Measurements from ENCODE around the gene CASKIN2.

CASKIN2 gene

DNA sequence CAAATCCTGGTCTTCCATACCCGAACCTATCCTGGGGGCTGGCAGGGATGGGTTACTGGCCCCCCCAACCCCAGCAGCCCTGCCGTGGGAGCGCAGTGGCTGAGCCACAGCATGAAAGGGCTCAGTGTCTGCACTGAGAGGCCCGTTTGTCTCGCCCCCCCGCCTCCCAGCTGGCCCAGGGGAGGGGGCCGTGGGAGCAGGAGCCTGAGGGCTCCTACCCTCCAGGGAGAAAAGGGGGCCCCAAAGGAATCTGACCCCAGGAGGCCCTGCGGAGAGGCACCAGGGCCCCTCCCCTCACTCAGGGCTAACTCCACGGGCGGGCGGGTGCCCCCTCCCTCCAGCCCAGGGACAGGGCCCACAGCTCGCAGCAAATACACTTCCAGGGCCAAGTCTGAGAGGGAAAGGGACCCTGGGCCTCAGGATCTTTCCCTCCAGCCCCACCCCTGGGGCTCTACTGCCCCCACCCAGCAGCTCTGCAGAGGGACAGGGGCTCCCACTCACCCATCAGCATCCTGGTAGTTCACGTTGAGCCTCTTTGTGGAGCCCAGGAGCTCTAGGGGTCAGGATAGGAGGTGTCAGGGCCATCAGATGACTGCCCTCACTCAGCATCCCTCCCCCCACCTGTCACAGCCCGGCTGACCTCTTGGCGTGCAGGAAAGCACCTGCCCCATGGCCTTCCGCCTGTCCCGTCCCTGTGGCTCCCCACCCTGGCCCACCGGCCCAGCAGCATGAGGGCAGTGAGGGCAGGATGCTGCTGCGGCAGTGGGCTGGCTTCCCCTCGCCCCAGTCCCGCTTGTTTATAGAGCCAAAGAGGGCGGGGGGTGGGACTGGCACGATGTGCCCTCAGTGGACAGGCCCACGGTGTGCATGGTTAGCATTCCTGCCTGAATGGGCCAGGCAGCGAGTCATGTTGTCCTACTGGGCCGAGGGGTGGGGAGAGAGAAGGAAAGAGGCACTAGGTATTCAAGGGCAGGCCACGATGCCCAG lies 7.3 kb downstream of the CASKIN2 start:
- no peak for DNase-seq (ENCODE audit: low read depth in 2 of 3, low spot score in 2 of 3)

- DNase-seq (ENCODE audit: low read depth in 2 of 3, low spot score in 2 of 3): no peak
Observed at GRCh38 chr17:75506888-75507287, 8.4 kb downstream of the CASKIN2 start.

- no peak for DNase-seq (ENCODE audit: low read depth in 2 of 3, low spot score in 2 of 3)
Observed at GRCh38 chr17:75506134-75506533, 9.2 kb downstream of the CASKIN2 start.

- no peak for DNase-seq (ENCODE audit: low read depth in 2 of 3, low spot score in 2 of 3)
Observed at GRCh38 chr17:75505640-75506039, 9.7 kb downstream of the CASKIN2 start.

DNA sequence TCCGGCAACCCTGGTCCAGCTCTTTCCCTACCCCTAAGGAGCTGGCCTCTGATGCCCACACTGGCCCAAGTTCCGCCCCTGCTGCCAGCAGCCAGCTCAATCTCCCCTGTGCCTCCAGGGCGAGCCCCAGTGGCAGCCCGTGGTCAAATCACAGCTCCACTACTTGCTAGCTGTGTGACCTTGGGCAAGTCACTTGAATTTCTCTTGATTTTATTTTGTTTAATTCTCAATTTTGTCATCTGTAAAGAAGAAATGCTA lies 10.3 kb downstream of the CASKIN2 start:
- no peak for DNase-seq (ENCODE audit: low read depth in 2 of 3, low spot score in 2 of 3)

GRCh38 chr17:75504347-75505151 lies 10.8 kb downstream of the CASKIN2 start:
- no peak for DNase-seq (ENCODE audit: low read depth in 2 of 3, low spot score in 2 of 3)

DNA sequence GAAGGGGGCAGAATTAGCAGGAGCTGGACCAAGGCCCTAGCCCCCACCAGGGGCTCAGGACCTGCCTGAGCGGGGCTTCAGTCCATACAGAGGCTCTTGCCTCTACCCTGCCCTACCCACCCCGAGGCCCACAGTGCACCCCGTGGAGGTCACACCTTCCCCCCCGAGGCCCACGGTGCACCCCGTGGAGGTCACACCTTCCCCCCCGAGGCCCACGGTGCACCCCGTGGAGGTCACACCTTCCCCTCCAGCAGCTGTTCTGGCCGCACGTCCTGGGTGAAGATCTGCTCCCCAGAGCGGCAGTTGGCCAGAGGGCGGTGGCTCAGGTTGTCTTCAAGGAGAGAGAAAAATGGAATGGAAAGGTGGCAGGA lies 11.4 kb downstream of the CASKIN2 start:
- DNase-seq (ENCODE audit: low read depth in 2 of 3, low spot score in 2 of 3): no peak

DNA sequence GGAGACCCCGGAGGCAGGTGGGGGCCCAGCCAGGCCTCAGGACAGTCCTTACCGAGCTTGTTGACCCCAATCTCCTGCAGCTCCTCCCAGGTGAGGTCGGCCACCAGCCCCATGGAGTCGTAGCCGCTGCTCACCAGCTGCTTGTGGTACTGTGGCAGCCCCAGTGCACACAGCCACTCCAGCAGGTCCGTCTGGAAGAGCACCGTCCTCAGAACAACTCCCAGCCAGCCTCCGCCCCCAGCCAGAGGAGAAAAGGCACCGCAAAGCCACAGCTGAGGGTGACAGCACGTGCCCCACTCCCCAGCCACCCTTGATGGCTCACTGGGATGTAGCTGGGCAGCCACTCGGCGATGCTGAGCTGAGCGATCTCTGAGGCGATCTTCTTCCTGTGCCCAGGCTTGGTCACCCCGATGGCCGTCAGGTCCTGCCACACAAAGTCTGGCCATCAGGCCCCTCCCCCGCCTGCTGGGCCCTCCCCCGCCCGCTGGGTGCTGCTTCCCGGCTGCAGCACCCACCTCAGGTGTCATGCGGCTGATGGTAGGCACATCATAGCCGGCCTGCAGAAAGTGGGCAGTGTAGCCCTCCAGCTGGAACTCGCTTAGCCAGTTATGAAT lies 11.9 kb downstream of the CASKIN2 start:
- no peak for DNase-seq (ENCODE audit: low read depth in 2 of 3, low spot score in 2 of 3)

- DNase-seq (ENCODE audit: low read depth in 2 of 3, low spot score in 2 of 3): no peak
Observed at GRCh38 chr17:75502721-75503329, 12.5 kb downstream of the CASKIN2 start.

- no peak for DNase-seq (ENCODE audit: low read depth in 2 of 3, low spot score in 2 of 3)
Observed at GRCh38 chr17:75502072-75502720, 13.1 kb downstream of the CASKIN2 start.

- no peak for DNase-seq (ENCODE audit: low read depth in 2 of 3, low spot score in 2 of 3)
Observed at GRCh38 chr17:75501378-75502071, 13.8 kb downstream of the CASKIN2 start.

GRCh38 chr17:75500419-75501216 lies 14.7 kb downstream of the CASKIN2 start:
- no peak for DNase-seq (ENCODE audit: low read depth in 2 of 3, low spot score in 2 of 3)

GRCh38 chr17:75499313-75500022 lies 15.9 kb downstream of the CASKIN2 start:
- no peak for DNase-seq (ENCODE audit: low read depth in 2 of 3, low spot score in 2 of 3)

DNA sequence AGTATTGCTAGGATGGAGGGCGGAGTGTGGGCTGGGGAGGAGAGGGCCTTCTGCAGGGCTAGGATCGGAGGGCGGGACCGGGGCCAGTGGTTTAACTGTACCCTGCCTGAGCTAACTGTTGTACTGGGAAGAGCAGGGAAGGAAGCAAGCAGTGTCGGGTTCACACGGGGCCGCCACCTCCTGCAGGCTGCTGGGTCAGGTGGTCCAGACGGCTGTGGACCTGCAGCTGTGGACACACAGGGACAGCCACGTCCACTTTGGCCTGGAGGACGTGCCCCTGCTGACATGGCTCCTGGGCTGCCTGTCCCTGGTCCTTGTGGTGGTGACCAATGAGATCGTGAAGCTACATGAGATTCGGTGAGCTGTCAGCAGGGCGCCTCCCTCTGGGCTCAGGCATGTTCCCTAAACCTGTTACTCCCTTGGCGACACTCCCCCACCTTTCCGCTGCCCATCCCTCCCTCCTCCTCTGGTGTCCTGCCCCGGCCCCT lies 16.6 kb downstream of the CASKIN2 start:
- DNase-seq (ENCODE audit: low read depth in 2 of 3, low spot score in 2 of 3): no peak

- DNase-seq (ENCODE audit: low read depth in 2 of 3, low spot score in 2 of 3): no peak
Observed at GRCh38 chr17:75498039-75498725, 17.2 kb downstream of the CASKIN2 start.

- no peak for DNase-seq (ENCODE audit: low read depth in 2 of 3, low spot score in 2 of 3)
Observed at GRCh38 chr17:75496005-75496404, 19.3 kb downstream of the CASKIN2 start.

DNA sequence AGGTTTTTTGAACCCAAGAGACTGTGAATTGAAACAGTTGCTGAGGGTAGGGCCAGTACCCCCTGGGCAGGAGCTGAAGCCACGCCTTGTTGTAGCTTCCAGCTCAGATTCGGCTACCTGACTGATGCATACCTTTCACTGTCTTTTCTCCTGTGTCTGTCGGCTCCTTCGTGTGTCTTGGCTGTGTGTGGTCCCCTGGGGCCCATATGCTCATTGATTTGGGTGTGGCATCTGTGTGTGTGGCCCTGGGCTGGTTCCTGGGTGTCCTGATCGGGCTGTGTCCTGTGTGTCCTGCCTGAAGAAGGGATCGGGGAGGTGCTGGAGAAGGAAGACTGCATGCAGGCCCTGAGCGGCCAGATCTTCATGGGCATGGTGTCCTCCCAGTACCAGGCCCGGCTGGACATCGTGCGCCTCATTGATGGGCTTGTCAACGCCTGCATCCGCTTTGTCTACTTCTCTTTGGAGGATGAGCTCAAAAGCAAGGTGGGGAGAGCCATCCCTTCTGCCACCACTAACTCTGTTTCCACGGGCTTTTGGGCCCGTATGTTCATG lies 20.9 kb downstream of the CASKIN2 start:
- DNase-seq (ENCODE audit: low read depth in 2 of 3, low spot score in 2 of 3): no peak

All from activated CD8-positive, alpha-beta memory T cell treated with anti-CD3 and anti-CD28 coated beads for 48 hours (primary cell).